AG04450 (cell line): Measurements from ENCODE around the gene MAX. TPM values are rescaled to one million over a fixed set of nuclear protein-coding genes. Genes with fewer than 3 reads are reported as not detected.

ENCODE experiments used
- CTCF ChIA-PET: fragments of 300-600, 350-600 bp; formaldehyde crosslinking; extraction: SDS; loops from one replicate; lab custom pipeline; 2022; ENCODE audit warnings: antibody characterized with exemption, inconsistent platforms; lab: Charles Lee
- POLR2A ChIA-PET: fragments of 350-600 bp; formaldehyde crosslinking; extraction: SDS; loops from one replicate; lab custom pipeline; 2021; ENCODE audit warnings: antibody characterized with exemption, inconsistent platforms; lab: Yijun Ruan, JAX
- DNase-seq: peaks from one replicate; pipeline ENCODE4 v3.0.0-alpha.2; 2011; ENCODE audit warnings: low read depth, low spot score
- H3K27ac ChIP-seq: one replicate; pipeline ENCODE4 v1.5.1; 2012; ENCODE audit warnings: low read depth, low read length, control low read depth
- H3K27me3 ChIP-seq: one replicate; pipeline ENCODE4 v1.6.0; 2012; ENCODE audit warnings: low read length; ENCODE audit not compliant: control insufficient read depth, insufficient read depth
- H3K4me3 ChIP-seq: 2 replicates; pipeline ENCODE4 v1.5.1; 2011; ENCODE audit warnings: mild to moderate bottlenecking, low read depth, low read length, control low read depth
- H3K9me3 ChIP-seq: 2 replicates; pipeline ENCODE4 v1.5.1; 2012; ENCODE audit warnings: low read length; ENCODE audit not compliant: control insufficient read depth, insufficient read depth
- polyA plus RNA-seq: library from polyadenylated mRNA; depleted of rRNA; stranded (reverse); fragments of >200 nt; gene quantifications from 2 replicates; pipeline ENCODE4 v1.2.3, GENCODE V29; 2011
- TF ChIP-seq, protein P1 (sequence below): IDR thresholded peaks from 2 replicates; pipeline ENCODE4 v1.5.1; 2011; ENCODE audit warnings: low read depth, low read length, control low read depth, inconsistent platforms

The MAX gene
- polyA plus RNA-seq, 1 experiment: 62.0 TPM

- Histone ChIP-seq H3K4me3 (no peak overlapping the region), H3K27me3 (no peaks in the 10 kb centered on the region), H3K9me3 (peaks cover 3% of the 10 kb centered on the region; the same call in 1 of the 2 replicates), H3K27ac (no peak overlapping the region)
- ChIA-PET POLR2A (no interaction called here), CTCF (interaction anchor here (0.8 kb wide), 1 partner anchor 35 kb away, joined by 4 read pairs; no protein-coding TSS in a partner anchor)
- TF ChIP-seq, protein P1, sequence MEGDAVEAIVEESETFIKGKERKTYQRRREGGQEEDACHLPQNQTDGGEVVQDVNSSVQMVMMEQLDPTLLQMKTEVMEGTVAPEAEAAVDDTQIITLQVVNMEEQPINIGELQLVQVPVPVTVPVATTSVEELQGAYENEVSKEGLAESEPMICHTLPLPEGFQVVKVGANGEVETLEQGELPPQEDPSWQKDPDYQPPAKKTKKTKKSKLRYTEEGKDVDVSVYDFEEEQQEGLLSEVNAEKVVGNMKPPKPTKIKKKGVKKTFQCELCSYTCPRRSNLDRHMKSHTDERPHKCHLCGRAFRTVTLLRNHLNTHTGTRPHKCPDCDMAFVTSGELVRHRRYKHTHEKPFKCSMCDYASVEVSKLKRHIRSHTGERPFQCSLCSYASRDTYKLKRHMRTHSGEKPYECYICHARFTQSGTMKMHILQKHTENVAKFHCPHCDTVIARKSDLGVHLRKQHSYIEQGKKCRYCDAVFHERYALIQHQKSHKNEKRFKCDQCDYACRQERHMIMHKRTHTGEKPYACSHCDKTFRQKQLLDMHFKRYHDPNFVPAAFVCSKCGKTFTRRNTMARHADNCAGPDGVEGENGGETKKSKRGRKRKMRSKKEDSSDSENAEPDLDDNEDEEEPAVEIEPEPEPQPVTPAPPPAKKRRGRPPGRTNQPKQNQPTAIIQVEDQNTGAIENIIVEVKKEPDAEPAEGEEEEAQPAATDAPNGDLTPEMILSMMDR: no peak
- no peak for DNase-seq
Observed at GRCh38 chr14:65106736-65107135, 4.4 kb upstream of the MAX start.

- DNase-seq: no peak
- CTCF ChIA-PET: no interaction called here
- no peaks in the 10 kb centered on the region for H3K27me3 ChIP-seq
- no peak overlapping the region for H3K4me3 ChIP-seq
- H3K9me3 ChIP-seq: peaks cover 3% of the 10 kb centered on the region; the same call in 1 of the 2 replicates
- TF ChIP-seq, protein P1: no peak
- POLR2A ChIA-PET: no interaction called here
- H3K27ac ChIP-seq: no peak overlapping the region
Observed at GRCh38 chr14:65106316-65106715, 4.0 kb upstream of the MAX start.

DNA sequence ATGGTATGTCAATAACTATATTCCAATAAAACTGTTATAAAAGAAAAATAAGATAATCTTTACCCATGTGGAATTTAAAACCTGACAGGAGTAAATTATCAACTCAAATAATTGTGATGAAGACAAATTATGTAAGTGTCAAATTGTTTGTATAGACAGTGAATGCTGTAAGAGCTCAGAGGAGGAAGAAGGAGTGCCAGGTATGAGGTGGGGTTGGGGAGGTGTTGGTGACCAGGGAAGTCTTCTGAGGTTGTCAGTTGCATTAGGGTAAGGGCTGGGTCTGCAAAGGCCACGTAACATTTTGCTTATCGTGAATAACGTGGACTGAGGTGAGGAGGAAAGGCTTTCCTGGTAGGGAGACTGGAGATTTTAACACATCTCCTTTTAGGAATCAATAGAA lies 2.5 kb upstream of the MAX start:
- TF ChIP-seq, protein P1: no peak
- Histone ChIP-seq H3K4me3 (no peak overlapping the region), H3K27me3 (no peaks in the 10 kb centered on the region), H3K9me3 (peaks cover 3% of the 10 kb centered on the region; the same call in 1 of the 2 replicates), H3K27ac (no peak overlapping the region)
- POLR2A ChIA-PET: no interaction called here
- CTCF ChIA-PET: interaction anchor here (1.1 kb wide), 1 partner anchor 720 kb away, joined by 3 read pairs; no protein-coding TSS in a partner anchor
- no peak for DNase-seq

GRCh38 chr14:65103150-65103760 lies 938 bp upstream of the MAX start:
- peaks cover 3% of the 10 kb centered on the region; the same call in 1 of the 2 replicates for H3K9me3 ChIP-seq
- ChIA-PET POLR2A (no interaction called here), CTCF (interaction anchor here (0.9 to 1.3 kb wide), 5 partner anchors 9 to 721 kb away, joined by 3 to 5 read pairs (median 3); no protein-coding TSS in a partner anchor)
- H3K4me3 ChIP-seq: peak overlapping the region; percentile 79
- H3K27ac ChIP-seq: peak overlapping the region; percentile 61
- DNase-seq: no peak
- no peaks in the 10 kb centered on the region for H3K27me3 ChIP-seq
- TF ChIP-seq, protein P1: 0 out of 2 replicates have a peak, but pooled peaks have one; percentile 15
